HS-5 (cell line): Measurements from ENCODE around the gene ARHGAP27.

ENCODE experiments used
- DNase-seq: peaks from one replicate; pipeline ENCODE4 v3.0.0-alpha.2; 2012; ENCODE audit warnings: low read depth

Gene ARHGAP27

DNA sequence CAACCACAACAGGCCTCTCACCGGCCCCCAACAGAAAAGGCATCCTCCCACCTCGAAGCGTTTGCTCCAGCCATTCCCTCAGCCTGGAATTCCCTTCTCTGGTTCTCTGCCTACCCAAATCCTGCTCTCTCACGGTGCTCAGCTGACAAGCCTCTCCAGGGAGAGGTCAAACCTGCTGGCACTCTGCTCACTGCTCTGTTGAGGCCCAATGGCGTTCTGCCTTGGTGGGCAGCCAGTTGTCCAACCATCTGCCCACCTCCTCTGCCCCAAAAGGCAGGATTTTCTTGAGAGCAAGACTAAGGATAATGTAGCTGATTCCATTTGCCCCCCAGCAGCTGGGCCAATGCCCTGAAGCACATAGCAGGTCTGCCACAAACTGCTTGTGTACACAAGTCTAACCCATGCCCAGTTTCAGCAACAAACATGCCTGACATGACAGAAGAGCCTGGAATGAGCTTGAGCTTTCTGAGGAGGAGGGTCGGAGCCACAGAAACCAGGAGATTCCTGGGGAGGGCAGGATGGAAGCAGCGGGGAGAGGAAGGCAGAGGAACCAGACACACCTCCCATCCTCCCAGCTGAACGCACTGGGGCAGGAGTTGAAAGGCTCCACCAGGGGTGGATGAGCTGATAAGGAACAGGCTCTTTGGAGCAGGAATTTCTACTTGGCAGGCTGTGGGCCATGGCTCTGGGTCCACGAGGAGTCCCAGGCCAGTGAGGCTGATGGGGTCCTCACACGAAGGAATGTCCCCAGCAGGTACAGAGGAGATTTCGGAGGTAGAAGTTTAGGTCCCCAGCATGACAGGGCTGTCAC, 23.9 kb downstream of the ARHGAP27 start:
- DNase-seq = no peak

DNA sequence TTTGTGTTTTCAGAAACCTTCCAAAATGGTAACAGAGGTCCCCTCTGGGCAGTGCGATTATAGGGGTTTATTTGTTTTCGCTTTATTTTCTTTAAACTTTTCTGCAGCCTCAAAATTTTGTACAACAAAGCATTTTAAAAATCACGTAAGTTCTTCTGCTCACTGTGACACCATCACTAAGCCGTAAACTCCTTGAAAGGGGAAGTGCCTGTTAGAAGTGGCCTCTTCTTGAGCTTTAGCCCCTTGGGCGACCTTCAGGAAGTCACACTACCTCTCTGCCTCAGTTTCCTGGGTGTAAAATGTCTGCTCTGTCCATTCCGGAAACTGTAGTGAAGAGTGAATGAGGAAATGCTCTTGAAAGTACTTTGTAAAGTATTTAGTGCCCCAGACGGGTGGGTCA, 26.6 kb downstream of the ARHGAP27 start:
- no peak for DNase-seq

DNA sequence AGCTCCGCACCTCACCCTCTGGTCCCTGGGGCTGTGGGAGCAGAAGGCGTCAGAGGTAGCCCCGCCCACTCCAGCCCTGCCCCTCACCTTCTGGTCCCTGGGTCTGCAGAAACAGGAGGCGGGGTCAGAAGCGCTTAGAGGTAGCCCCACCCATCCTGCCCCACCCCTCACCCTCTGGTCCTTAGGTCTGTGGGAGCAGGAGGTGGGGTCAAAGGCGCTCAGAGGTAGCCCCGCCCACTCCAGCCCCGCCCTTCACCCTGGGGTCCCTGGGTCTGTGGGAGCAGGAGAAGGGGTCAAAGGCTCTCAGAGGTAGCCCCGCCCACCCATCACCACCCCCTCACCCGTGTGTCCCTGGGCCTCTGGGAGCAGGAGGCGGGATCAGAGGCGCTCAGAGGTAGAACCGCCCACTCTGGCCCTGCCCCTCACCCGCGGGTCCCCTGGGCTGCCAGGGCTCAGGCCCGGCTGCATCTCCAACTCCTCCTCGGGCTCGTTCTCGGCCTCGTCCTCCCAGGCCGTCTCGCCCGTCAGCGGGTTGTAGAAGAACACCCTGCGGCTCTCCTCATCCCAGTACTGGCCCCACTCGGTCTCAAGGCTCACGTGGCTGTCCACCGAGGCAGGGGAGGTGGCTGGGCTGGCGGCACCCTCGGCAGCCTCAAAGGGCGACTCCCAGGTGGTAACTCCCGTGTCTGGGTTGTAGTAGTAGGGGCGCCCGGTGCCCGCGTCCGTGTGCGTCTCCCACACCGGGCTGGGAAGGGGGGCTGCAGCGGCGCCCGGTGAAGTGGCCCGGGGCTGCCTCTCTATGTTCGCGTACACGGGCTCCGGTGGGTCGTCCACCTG, 27.2 kb downstream of the ARHGAP27 start:
- DNase-seq = no peak

DNA sequence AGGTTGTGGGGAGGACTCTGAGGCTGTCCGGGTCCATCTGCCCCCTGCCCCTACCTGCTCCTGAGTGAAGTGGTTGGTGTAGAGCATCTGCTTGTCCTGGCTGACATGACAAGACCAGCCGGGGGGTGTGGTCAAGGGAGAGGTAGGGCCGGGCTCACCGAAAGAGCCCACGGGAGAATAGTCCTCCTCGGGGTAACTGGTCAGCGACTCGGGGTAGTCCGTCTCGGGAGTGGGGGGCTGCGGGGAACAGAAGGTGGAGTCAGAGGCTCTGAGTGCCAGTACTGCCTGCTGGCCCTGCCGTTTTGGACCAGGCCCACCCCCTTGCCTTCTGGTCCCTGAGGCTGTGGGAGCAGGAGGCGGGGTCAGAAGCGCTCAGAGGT, 27.8 kb downstream of the ARHGAP27 start:
- no peak for DNase-seq

DNA sequence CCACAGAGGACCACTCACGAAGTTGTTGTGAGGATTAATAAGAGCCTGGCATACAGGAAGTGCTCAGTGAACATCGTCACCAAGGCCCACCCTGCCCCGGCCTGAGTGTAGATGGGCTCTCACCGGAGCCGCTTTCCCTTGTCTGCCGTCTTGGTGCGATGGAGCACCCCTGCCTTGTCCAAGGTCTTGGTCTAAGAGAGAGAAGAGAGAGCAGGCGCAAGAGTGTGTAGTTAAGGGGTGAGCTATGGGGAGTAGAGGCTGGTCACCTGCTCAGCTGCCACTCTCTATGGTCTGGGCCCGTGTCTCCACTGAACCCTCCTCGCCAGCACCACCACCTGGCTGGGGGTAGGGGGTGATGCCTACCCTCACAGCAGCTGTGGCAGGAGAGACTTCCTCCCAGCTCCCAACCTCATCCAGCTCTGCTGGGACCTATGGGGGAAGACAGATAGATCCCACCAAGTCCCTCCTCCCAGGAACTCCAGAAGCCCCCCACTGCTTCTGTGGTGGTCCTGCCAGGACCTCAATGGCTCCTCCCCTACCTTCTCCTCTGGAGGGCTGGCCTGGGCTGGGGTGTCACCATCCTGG, 28.7 kb downstream of the ARHGAP27 start:
- DNase-seq = no peak

DNA sequence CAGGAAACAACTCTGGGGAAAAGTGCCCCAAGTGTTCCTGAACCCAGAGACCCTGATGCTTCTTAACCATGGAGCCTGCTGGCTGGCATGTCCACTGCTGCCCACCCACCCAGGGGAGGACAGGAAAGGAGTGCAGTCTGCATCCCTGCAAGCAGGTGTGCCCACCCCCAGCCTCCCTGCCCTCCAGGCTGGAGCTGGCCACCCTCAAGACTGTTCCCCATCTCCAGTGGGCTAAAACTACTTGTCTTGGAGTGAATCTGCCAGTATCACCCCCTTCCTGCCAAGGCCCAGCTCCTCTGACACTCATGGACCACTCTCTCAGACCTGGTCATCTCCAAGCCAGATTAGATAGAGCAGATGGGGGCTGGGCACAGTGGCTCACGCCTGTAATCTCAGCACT, 29.8 kb downstream of the ARHGAP27 start:
- no peak for DNase-seq

DNA sequence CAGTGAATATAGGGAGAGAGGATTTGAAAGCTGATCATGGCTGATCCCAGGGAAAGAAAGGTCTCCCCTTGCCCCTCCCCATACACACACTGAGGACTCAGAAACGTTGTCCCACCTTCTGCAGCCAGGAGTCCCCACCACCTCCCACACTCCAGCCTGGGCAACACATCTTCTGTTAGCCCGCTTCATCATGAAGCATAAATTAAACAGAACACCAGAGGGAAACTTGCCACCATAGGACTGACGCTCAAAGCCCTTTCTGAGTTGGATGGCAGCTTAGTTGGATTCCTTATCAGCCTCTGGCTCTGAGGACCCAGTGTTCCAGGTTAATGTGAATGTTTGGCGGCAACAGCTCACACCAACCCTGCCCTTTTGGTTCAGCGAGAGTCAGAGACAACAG, 33.9 kb downstream of the ARHGAP27 start:
- DNase-seq = no peak

DNA sequence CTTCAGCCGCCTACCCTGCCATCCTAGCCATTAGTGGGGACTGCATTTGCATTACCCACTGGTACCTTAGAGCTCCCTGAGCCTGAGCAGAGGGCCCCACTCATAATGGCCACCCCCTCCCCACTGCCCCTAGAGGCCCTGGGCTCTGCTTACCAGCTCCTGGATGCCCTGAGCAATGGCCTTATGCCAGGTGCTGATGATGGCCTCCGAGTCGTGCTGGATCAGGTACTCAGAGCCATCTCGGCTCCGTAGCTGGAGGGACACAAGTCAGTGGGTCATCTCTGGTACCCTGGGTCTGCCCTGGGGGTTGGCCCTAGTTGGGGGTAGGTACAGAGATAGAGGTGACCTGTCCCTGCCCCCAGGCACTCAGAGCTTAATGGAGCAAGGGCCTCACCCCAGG, 34.9 kb downstream of the ARHGAP27 start:
- DNase-seq = no peak

DNA sequence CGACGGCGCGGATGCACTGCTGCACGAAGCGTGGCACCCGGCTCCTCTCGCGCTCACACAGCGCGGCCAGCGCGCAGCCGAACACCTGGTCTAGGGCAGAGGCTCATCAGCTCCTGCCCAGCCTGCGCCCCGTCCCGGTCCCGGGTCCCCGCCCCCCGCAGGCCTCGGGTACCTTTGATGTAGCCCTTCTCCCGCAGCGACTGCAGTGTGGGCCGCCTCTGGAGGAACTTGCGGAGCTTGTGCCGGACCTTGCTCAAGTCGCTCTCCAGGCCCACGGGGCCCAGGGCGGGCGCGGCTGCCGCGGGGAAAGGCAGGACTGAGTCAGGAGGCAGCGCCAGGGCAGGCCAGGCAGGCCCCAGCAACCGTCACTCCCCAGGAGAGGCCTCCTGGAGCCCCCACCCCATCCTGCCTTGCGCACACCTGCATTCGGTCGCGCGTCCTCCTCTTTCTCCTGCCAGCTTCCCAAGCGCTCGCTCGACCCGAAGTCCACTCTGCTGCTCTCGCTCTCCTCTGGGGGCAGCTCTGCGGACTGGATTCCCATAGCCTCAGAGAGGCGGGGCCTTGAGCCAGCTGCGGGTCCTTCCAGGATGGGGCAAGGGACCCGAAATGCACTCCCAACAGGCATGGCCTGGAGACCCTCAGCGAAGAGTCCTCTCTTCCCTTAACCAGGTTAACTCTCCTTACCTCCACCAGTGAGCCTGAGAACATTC, 36.0 kb downstream of the ARHGAP27 start:
- no peak for DNase-seq

DNA sequence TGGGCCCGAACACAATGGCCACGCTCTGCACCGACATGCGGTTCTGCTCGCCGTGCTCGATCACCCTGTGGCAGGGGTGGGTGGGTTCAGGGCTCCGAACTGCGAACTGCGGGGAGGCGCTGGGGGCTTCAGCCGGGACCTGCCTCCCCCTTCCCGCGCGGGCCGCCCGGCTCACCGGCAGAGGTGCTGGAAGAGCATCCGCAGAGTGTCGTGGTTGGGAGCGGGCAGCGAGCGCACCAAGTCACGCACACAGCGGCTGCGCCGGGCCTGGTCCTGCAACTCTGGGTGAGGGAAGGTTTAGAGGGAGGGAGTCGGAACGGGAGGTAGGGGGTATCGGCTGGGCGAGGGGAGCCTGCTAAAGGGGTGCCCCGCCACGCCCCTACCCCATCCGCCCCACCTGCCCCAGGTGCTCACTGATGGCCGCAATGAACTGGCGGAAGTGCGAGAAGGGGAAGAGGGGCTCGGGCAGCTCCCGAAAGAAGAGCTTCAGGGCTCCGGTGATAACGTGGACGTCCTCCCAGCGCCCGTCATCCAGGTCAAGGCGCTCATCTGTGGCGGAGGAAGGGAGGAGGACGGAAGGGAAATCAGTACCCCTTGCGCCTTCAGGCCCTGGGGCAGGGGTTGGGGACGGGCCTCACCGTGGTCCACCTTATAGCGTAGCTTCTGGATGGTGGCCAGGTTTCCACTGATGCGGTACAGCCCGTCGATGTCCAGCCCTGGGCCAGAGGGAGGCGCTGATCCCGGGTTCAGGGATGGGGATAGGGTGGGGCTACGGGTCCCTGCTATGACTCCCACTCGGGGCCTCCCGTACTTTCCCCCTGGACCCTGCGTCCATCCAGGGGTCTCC, 36.9 kb downstream of the ARHGAP27 start:
- DNase-seq = no peak

DNA sequence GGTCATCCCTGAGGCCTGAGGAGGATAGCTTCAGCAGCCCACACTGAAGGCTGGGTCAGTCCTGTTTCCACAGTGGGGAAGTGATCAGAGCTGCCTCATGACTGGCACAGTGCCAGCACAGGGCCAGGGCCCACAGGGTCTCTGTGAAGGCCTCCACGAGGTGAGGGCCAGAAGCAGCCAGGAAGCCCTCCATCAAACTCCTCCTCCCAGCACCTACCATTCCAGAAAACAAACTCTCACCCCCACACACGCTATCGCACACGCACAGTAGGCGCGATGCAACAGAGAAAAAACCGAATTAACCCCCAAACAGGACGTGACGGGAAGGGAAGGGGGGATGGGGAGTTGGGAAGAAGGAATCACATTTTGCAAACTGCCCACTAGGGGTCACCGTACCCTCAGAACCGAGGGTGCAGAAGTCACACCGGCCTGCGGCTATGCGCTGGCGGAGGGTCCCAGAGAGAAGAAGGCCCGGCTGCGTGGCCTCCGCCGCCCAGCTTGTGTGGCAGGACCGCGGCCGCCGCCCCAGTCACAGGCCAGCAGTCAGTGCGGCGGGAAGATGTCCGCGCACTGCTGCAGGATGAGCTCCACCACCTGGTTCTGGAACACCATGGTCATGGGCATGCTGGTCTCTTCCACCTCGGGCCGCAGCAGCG, 37.6 kb downstream of the ARHGAP27 start:
- no peak for DNase-seq

DNA sequence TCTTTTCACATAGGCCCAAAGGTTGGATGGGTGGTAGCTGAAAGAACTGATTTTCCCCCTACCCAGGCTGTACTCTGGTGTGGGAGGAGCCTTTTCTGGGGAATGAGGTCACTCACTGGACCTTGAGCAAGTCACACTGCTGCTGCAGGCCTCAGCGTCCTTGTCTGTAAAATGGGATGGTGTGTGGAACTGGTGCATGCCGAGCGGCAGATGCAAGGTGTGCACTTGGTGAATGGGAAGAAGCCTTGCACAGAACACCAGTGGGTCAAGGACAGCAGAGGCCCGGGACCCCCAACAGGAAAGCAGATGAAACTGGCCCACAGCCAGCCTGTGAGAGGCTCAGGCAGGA, 38.1 kb downstream of the ARHGAP27 start:
- no peak for DNase-seq

DNA sequence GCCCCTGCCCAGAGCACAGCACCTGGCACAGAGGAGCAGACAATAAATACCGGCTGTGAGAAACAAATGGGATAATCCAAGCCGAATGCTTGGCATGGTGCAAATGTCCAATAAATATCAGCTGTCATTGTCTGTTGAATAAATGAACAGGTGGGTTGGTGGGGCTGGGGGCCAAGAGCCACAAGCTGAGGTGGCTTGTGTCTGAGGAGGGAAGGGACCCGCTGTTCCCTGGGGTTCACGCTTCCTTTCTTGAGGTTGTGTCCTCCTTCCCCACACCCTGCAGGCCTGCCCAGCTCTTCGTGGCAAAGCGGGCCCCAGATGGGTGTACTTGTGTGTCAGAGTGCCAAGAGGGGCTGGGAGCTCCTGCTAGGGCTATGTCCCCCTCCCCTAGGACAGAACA, 38.6 kb downstream of the ARHGAP27 start:
- DNase-seq = no peak

DNA sequence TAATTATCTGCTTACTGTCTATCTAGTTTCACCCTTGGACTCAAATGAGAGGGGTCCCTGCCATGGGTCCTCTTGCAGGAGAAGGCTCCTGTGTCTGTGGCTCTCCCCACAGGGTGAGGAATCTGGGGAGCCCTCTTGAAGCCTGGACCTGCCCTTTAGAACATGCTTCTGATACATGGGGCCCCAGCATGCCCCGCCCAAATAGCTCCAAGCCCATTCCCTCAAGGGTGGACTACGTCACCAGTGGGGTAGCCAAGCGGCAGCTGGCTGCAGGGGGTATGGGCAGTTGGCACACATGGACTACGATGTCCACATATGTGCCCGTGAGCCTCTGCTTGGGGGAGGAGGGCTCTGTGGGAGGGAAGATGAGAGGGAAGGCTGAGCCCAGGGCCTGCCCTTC, 39.3 kb downstream of the ARHGAP27 start:
- DNase-seq = no peak

DNA sequence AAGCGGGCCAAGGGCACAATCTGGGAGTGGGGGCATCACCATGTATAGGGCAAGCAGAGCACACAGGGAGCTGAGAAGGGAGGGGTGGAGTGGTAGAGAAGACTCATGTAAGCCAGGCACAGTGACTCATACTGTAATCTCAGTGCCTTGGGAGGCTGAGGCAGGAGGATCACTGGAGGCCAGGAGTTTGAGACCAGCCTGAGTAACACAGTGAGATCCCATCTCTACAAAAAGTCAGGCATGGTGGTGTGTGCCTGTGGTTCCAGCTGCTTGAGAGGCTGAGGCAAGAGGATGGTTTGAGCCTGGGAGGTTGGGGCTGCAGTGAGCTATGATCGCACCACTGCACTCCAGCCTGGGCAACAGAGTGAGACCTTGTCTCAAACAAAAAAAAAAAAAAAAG, 40.8 kb downstream of the ARHGAP27 start:
- no peak for DNase-seq

DNA sequence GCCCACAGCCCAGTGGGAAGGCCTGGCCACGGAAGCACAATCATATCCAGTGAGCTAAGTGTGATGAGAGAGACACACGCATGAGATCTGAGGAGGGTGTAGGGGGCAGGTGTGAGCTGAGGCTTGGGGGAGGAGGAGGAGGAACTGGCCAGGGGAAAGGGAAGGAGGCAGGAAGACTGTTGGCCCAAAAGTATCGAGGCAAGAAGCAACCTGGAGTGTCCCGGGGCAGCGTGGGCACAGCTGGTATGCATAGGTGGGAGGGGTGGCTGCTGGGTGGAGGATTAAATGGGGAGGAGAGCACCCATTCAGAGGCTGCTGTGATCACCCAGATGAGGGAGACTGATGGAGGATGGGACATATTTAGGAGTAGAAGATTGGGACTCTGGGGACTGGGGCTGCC, 41.4 kb downstream of the ARHGAP27 start:
- DNase-seq = no peak

DNA sequence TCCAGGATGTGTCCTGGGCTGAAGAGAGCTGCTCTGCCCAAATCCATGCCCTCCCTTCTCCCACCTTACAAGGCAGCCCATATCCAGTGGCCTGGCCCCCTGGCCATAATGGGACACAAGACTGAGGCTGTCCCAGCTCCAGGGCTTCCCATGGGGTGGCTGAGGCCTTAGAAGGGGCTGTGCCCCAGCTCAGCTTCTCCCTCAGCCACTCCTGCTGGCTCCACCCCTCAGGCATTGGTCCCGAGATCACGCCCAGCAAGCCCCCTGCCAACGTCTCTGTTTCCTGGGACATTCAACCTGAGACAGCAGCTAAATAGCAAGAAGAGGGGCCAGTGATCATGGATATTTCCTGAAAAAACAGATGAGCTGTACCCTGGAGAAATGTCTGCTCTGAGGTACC, 43.3 kb downstream of the ARHGAP27 start:
- DNase-seq = no peak

DNA sequence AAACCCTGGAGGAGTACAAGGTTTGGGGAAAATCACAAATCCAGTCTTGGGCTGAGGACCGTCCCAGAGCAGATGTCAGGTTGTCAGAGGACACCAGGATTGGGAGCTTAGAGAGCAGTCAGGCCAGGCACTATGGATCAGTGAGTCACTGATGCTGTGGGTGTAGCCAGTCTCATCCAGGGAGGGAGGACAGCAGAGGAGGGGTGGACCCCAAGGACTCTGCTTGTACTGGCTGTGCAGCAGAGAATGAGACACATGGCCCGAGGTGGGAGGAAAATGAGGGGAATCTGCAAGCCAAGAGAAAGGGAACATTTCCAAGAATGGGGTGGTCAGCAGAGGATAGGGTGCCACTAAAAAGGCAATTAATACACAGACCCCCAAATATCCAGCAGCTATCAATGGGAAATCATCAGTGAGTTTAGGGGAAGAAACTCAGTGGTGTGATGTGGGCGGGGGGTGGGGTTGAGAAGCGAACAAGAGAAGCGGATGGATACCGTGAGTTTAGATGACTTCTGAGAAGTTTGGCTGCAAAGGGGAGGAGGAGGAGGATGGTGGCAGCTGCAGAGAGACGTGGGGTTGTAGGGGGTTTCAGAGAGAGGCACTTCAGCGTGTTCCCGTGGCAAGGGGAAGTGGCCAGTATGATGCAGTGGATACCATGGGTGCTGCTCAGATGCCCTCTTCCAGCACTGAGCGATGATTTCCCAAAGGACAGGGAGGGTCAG, 43.9 kb downstream of the ARHGAP27 start:
- no peak for DNase-seq

DNA sequence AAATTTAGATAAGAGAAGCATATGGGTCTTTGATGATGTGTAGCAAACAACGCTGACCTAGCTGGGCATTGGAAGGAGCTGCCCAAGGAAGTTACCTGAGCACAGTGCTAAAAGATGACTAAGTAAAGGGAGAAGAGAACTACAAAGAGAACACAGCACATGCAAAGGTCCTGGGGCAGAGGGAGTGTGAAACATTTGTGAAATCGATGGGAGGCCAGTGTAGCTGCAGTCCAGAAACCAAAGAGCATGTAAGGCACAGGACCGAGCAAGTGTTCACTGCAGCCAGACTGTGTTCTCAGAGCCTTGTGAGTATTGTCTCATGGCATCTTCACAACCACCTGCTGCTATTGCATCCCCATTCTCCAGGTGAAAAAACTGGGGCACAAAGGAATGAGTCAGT, 44.9 kb downstream of the ARHGAP27 start:
- DNase-seq = no peak

DNA sequence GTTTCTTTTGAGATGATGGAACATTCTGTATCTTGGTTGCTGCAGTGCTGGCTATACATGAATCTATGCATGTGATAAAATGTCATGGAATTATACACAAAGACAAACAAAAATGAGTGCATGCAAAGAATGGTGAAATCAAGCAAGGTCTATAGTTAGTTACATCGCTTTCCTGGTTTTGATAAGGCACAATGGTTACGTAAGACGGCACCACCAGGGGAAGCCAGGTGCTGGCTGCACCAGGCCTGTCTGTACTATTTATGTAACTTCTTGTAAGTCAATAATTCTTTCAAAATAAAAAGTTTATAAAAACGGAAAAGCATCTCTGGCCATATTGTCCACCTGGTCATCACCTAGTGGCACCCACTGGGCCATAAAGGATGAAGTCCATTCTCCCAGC, 46.5 kb downstream of the ARHGAP27 start:
- no peak for DNase-seq
